ENCODE results near the gene IBA57. TPM values are rescaled to one million over a fixed set of nuclear protein-coding genes. Genes with fewer than 3 reads are reported as not detected.

The IBA57 gene
- polyA plus RNA-seq (ENCODE audit: insufficient read length in 3 of 3), result 1 to 10 TPM; 5.9 to 8.1 (median 6.1) TPM
- long read RNA-seq, donor 1, full-length matches to known transcripts, result 3 of 3 reads
- long read RNA-seq, donor 1, partial matches to known transcripts, result 0 of 3 reads
- long read RNA-seq, donor 1, other reads (novel, unspliced or antisense), result 0 of 3 reads
- long read RNA-seq, donor 2, full-length matches to known transcripts, result 4 of 4 reads
- long read RNA-seq, donor 2, partial matches to known transcripts, result 0 of 4 reads
- long read RNA-seq, donor 2, other reads (novel, unspliced or antisense), result 0 of 4 reads
- long read RNA-seq, donor 3, full-length matches to known transcripts, result 2 of 7 reads
- long read RNA-seq, donor 3, partial matches to known transcripts, result 5 of 7 reads
- long read RNA-seq, donor 3, other reads (novel, unspliced or antisense), result 0 of 7 reads
- long read RNA-seq, donor 4, full-length matches to known transcripts, result 1 of 1 reads
- long read RNA-seq, donor 4, partial matches to known transcripts, result 0 of 1 reads
- long read RNA-seq, donor 4, other reads (novel, unspliced or antisense), result 0 of 1 reads
- long read RNA-seq, donor 5, full-length matches to known transcripts, result 1 of 1 reads
- long read RNA-seq, donor 5, partial matches to known transcripts, result 0 of 1 reads
- long read RNA-seq, donor 5, other reads (novel, unspliced or antisense), result 0 of 1 reads
- long read RNA-seq, donor 6, full-length matches to known transcripts, result 3 of 3 reads
- long read RNA-seq, donor 6, partial matches to known transcripts, result 0 of 3 reads
- long read RNA-seq, donor 6, other reads (novel, unspliced or antisense), result 0 of 3 reads
- long read RNA-seq, donor 7, full-length matches to known transcripts, result 1 of 1 reads
- long read RNA-seq, donor 7, partial matches to known transcripts, result 0 of 1 reads
- long read RNA-seq, donor 7, other reads (novel, unspliced or antisense), result 0 of 1 reads
- long read RNA-seq, donor 8, full-length matches to known transcripts, result 1 of 1 reads
- long read RNA-seq, donor 8, partial matches to known transcripts, result 0 of 1 reads
- long read RNA-seq, donor 8, other reads (novel, unspliced or antisense), result 0 of 1 reads
- long read RNA-seq, donor 9, full-length matches to known transcripts, result 3 of 8 reads
- long read RNA-seq, donor 9, partial matches to known transcripts, result 5 of 8 reads
- long read RNA-seq, donor 9, other reads (novel, unspliced or antisense), result 0 of 8 reads
- long read RNA-seq, donor 10, full-length matches to known transcripts, result 4 of 4 reads
- long read RNA-seq, donor 10, partial matches to known transcripts, result 0 of 4 reads
- long read RNA-seq, donor 10, other reads (novel, unspliced or antisense), result 0 of 4 reads
- long read RNA-seq, donor 11, full-length matches to known transcripts, result 3 of 3 reads
- long read RNA-seq, donor 11, partial matches to known transcripts, result 0 of 3 reads
- long read RNA-seq, donor 11, other reads (novel, unspliced or antisense), result 0 of 3 reads
- long read RNA-seq, donor 12, full-length matches to known transcripts, result 3 of 3 reads
- long read RNA-seq, donor 12, partial matches to known transcripts, result 0 of 3 reads
- long read RNA-seq, donor 12, other reads (novel, unspliced or antisense), result 0 of 3 reads
- long read RNA-seq, donor 13, full-length matches to known transcripts, result 1 of 1 reads
- long read RNA-seq, donor 13, partial matches to known transcripts, result 0 of 1 reads
- long read RNA-seq, donor 13, other reads (novel, unspliced or antisense), result 0 of 1 reads
- long read RNA-seq, donor 14, result 0 reads
- long read RNA-seq, donor 15, partial matches to known transcripts, result 0 of 1 reads
- long read RNA-seq, donor 15, other reads (novel, unspliced or antisense), result 0 of 1 reads
- long read RNA-seq, donor 16, full-length matches to known transcripts, result 3 of 3 reads
- long read RNA-seq, donor 16, partial matches to known transcripts, result 0 of 3 reads
- long read RNA-seq, donor 16, other reads (novel, unspliced or antisense), result 0 of 3 reads

DNA sequence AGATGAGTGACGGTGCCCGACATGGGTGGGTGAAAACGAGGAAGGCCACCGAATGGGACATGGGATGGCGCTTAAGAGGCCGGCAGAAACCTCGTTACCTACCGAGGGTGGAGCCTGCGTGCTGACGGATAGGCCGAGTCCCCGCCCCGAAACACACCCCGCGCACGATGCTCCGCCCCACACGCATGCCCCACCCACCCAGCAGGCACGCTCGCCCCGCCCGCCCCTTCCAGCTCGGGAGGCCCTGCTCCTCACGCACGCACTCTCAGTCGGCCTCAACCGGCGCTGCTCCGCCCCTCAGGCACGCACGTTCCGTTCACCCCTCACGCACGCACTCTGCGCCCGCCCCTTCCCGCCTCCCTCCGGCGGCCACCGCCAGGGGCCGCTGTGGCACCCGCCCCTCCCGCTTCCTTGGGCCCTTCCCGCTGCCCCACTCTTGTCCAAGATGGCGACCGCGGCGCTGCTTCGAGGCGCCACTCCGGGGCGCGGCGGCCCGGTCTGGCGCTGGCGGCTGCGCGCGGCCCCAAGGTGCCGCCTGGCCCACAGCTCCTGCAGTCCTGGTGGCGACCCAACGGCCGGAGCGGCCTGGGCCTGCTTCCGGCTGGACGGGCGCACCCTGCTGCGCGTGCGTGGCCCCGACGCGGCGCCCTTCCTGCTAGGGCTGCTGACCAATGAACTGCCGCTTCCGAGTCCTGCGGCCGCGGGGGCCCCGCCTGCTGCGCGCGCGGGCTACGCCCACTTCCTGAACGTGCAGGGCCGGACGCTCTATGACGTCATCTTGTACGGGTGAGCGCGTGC, at the start of gene IBA57:
Gene IBA57, plus strand, starts transcription at position 433 of the 798 bp plus-strand sequence. Its CDS starts 13 bp downstream, at position 446.
- DNase-seq, result peak; percentile 97

- no peak for DNase-seq
These were observed 48.3 kb upstream of the IBA57 start for GRCh38 chr1:228117335-228117734.

DNA sequence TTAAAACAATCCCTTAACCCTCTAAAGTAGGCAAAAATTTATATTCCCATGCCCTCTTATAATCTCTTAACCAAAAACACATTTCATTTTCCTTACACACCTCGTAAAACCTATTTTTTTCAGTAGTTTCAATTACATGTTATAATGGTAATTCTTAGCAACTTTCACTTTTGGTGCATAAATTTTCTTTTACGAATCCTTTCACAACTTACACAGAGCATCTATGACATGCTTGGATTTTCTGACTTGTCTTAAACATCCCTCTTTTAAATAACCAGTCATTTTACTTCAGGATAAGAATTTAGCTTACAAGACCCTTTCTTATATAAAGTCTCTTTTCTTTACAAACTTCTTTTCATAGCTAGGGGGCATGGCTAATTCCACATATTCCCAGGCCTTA, 47.6 kb upstream of the IBA57 start:
- DNase-seq, result no peak

GRCh38 chr1:228120351-228120750, 45.3 kb upstream of the IBA57 start:
- no peak for DNase-seq

GRCh38 chr1:228120857-228121489, 44.6 kb upstream of the IBA57 start:
- no peak for DNase-seq

DNA sequence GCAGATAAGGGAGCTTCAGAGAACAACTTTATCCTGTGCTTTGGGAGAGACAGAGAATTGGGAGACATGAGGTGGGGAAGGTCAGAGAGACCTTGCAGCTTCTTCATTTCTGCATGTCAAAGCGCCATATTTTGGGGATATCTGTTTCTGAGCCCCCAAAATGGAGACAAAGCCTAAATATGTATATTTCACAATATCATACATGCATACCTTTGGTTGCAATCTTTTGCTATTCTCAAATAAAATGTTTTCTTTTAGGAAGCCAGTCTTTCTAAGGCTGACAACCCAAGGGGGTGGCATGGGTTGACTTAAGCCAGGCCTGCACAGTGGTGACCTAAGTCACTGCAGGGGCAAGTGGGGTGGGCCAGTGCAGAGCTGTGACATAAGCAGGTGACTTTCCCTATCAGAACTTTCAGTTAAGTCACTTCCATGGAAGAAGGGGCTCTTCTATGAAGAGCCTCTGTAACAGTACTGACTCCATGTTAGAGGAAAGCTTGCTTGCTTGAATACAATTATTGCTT, 42.6 kb upstream of the IBA57 start:
- no peak for DNase-seq

GRCh38 chr1:228123505-228123904, 42.1 kb upstream of the IBA57 start:
- no peak for DNase-seq

DNA sequence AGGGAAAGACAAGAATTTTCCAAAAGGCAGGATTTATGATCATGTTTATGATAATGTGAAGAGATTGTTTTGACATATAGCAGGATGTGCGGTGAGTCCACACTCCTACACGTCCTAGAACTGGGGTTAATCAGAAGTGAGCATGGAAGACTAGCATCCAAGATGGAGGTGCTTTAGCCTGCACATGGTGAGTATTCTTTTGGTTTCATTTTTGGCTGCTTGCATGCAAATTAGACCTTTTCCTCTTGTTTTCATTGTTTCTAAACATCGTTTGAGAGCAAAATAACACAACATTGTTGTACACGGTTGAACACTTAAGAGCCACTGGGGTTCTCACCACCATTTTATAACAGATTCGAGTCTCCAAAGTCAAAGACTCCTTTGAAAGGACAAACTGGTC, 40.4 kb upstream of the IBA57 start:
- DNase-seq, result no peak

DNA sequence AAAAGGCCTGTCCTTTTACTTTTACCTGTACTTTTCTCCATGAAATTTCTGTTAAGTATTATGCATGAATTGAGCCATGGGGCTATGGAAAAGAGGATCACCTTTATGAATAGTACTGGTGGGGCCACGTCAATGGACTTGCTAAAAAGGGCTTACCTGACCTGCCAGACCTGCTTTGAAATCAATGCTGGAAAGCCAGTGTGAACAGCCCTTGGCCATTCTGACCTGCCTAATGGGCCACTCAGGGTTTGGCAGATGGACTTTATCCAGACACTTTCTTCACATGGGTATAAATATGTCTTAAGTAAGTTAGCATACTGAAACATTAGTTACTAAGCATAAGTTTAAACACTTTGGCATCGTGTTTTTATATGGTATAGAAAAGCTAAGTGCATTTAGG, 33.8 kb upstream of the IBA57 start:
- DNase-seq, result no peak

DNA sequence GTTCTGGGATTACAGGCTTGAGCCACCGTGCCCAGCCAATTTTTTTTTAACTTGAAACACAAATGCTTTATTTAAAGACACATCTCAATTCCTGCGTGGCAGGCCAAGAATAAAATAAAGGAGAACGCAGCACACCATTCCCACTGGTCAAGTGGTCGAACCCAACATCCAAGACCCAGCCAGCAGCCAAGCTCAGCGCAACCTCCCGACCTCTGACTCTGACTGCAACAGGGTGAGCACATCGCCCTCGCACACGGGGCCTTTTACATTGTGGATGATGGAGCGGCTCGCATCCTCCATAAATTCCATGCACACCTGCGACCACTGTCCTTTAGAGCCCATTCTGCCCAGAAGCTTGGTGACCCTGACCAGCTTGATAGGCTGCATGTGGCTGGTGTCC, 31.0 kb upstream of the IBA57 start:
- no peak for DNase-seq

DNA sequence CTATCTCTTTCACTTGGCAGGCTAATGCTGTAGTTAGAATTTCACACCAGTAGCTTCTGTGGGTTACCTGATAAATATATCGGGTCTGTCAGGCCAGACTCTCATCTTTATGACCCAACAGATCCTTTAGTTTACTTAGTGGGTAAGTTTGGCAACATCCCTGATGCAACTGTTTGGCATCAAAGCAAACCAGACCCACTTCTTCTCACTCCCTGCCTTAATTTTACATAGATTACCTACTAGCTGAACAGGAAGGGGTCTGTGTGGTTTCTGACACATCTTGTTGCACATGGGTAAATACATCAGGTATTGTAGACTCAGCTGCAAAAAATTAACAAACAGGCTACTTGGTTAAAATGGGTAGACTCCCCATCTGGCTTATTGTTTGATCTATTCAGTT, 28.7 kb upstream of the IBA57 start:
- no peak for DNase-seq

- no peak for DNase-seq
These were observed 26.1 kb upstream of the IBA57 start for GRCh38 chr1:228139406-228139930.

DNA sequence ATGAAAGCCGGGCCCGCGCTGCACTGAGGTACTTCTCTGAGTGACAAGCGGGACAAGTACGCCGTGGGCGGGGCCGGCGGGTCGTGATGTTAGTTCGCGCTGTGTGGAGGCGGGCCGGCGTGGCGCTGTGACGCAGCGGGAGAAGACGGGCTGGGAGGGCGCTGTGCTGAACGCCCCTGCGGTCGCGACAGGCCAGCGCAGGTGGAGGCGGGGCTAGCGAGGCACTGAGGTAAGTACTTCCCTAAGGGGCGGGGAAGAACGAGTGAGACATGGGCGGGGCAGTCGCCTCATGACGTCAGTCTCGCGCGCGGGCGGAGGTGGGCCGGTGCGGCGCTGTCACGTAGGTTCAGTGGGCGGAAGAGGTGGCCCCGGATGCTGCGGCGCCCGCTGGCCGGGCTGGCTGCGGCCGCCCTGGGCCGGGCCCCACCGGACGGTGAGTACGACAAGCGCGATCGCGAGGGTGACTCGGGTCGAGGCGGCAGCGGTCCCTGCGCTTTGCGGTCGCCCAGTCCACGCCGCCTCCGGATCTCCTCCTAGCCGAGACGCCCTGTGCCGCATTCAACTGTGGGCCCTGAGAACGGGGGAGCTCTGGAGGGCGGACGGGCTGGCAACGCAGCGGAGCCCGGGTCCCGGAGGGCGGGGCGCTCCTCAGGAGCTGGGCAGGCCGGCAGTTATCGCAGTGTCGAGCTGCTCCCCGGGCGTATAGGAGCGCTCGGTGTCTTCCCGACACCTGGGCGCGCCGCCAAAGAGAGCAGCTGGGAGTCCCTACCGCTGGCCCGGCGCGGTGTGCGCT, 25.5 kb upstream of the IBA57 start, which contains the start of gene GUK1:
Gene GUK1, plus strand, starts transcription at position 349 of the 793 bp plus-strand sequence. Its CDS starts 24 bp downstream, at position 373.
- DNase-seq, result peak; percentile 98

- DNase-seq, result no peak
These were observed 24.8 kb upstream of the IBA57 start for GRCh38 chr1:228140724-228141225.

DNA sequence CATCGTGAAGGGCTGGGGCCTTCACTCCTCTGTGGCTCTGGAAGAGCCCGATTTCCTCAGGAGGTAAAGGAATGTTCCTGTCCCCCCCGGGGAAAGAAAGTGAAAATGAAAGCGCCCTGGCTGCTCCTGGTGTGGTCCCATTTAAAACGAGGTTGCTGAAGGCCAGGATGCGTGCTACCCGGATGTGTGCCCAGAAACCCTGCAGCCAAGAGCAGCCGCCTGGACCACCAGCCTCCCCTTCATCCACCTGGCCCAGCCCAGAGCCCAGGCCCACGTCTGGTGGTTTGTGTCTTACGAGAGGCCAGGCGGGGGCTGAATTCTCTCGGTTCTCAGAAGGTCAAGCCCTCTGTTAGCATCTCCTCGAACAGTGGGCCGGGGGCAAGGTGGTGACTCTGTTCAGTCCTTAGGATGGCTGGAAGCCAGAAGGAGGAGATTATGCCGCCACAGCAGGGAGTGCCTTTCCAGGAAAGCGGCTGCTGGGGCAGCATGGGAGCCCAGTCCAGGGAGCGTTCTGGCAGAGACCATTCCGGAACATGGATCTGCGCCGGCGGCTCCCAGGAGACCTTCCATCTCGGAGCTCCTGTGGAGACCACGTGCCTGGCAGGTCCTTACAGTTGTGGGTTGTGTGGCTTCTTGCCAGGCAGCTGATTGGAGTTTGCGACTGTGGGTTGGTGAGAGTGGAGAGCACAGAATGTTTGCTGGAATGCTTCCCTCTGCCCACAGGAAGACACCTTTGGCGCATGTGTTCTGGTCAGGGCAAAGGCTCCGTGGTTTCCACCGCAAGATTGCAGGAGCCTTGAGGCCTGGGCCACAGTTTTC, 24.2 kb upstream of the IBA57 start:
- DNase-seq, result no peak

DNA sequence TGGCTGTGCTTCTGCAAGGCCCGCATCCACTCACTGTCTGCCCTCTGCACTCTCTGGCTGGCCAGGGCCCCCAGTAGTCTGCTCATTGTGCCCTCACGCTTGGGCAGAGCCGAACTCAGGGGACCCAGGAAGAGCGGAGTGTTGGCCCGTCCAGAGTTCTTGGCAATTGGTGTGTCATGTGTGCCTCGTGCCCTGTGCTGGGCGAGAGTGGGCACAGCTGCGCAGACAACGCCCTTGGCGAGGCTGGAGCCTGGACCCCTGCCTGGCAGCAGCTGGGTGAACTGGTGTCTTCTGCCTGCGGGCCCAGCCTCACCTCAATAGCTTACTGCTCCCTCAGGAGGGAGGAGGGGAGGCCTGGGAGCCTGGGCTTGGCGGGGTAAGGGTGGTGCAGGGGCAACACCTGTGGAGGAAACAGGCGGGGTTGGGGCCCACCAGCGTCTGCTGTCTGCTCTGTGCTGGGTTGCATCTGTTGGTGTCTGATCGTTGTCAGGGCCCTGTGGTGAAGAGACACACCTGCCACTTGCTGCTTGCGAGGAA, 23.4 kb upstream of the IBA57 start:
- DNase-seq, result no peak
